ENCODE results near the gene TRIM34. TPM values are rescaled to one million over a fixed set of nuclear protein-coding genes. Genes with fewer than 3 reads are reported as not detected.

Gene TRIM34
- polyA plus RNA-seq, 1 donor from 2014 or later: not detected

GRCh38 chr11:5622802-5623201 is 2.0 kb upstream of the TRIM34 start:
- Histone ChIP-seq H4K20me1 (ENCODE audit: insufficient read depth) (no peaks in the 10 kb centered on the region), H2AFZ (ENCODE audit: low read depth, low read length) (no peak overlapping the region), H3K4me3 (ENCODE audit: low read length) (no peak overlapping the region), H3K9me3 (ENCODE audit: low read length) (no peaks in the 10 kb centered on the region), H3K9ac (ENCODE audit: low read length) (no peak overlapping the region), H3K27me3 (ENCODE audit: insufficient read depth, low read depth, low read length) (no peaks in the 10 kb centered on the region), H3K27ac (ENCODE audit: low read length) (no peak overlapping the region), H3F3A (ENCODE audit: insufficient read depth, low read length, poor library complexity, severe bottlenecking) (no peaks in the 10 kb centered on the region), H3K4me2 (ENCODE audit: low read length) (no peak overlapping the region), H3K79me2 (replicated peaks; ENCODE audit: insufficient read depth, low read length) (no peaks in the 10 kb centered on the region), H3K36me3 (ENCODE audit: insufficient read depth, low read length) (no peaks in the 10 kb centered on the region), H3K9me2 (ENCODE audit: insufficient read depth, low read length) (no peaks in the 10 kb centered on the region)
- TF ChIP-seq EZH2 (IDR thresholded peaks at IDR 0.05; ENCODE audit: borderline replicate concordance, insufficient read depth, low read length, poor library complexity, severe bottlenecking) (no peak), TAF1 (IDR thresholded peaks at IDR 0.05; ENCODE audit: low read depth) (no peak), POLR2AphosphoS5 (IDR thresholded peaks at IDR 0.05) (no peak), MXI1 (conservative IDR thresholded peaks at IDR 0.05; ENCODE audit: poor library complexity, severe bottlenecking) (no peak), SMC3 (conservative IDR thresholded peaks at IDR 0.05; ENCODE audit: poor library complexity) (no peak), REST (IDR thresholded peaks at IDR 0.05; ENCODE audit: borderline replicate concordance) (no peak), CTCF (IDR thresholded peaks at IDR 0.05; ENCODE audit: poor library complexity, severe bottlenecking) (no peak), EP300 (conservative IDR thresholded peaks at IDR 0.05; ENCODE audit: poor library complexity, severe bottlenecking) (no peak)

GRCh38 chr11:5625281-5625680 is 480 bp downstream of the TRIM34 start:
- Histone ChIP-seq H4K20me1 (ENCODE audit: insufficient read depth) (no peaks in the 10 kb centered on the region), H3K27ac (ENCODE audit: low read length) (no peak overlapping the region), H3K36me3 (ENCODE audit: insufficient read depth, low read length) (no peaks in the 10 kb centered on the region), H3K9me2 (ENCODE audit: insufficient read depth, low read length) (no peaks in the 10 kb centered on the region), H3K9ac (ENCODE audit: low read length) (no peak overlapping the region), H3K79me2 (replicated peaks; ENCODE audit: insufficient read depth, low read length) (no peaks in the 10 kb centered on the region), H3K4me3 (ENCODE audit: low read length) (no peak overlapping the region), H3K27me3 (ENCODE audit: insufficient read depth, low read depth, low read length) (no peaks in the 10 kb centered on the region), H3K4me2 (ENCODE audit: low read length) (no peak overlapping the region), H3K9me3 (ENCODE audit: low read length) (no peaks in the 10 kb centered on the region), H3F3A (ENCODE audit: insufficient read depth, low read length, poor library complexity, severe bottlenecking) (no peaks in the 10 kb centered on the region), H2AFZ (ENCODE audit: low read depth, low read length) (no peak overlapping the region)
- TF ChIP-seq TAF1 (IDR thresholded peaks at IDR 0.05; ENCODE audit: low read depth) (no peak), SMC3 (conservative IDR thresholded peaks at IDR 0.05; ENCODE audit: poor library complexity) (no peak), EZH2 (IDR thresholded peaks at IDR 0.05; ENCODE audit: borderline replicate concordance, insufficient read depth, low read length, poor library complexity, severe bottlenecking) (no peak), EP300 (conservative IDR thresholded peaks at IDR 0.05; ENCODE audit: poor library complexity, severe bottlenecking) (no peak), POLR2AphosphoS5 (IDR thresholded peaks at IDR 0.05) (no peak), RAD21 (conservative IDR thresholded peaks at IDR 0.05) (no peak), REST (IDR thresholded peaks at IDR 0.05; ENCODE audit: borderline replicate concordance) (no peak), MXI1 (conservative IDR thresholded peaks at IDR 0.05; ENCODE audit: poor library complexity, severe bottlenecking) (no peak), CTCF (IDR thresholded peaks at IDR 0.05; ENCODE audit: poor library complexity, severe bottlenecking) (no peak)

Measured in neural cell (in vitro differentiated cells).